ENCODE results near the gene TMEM151A.
A peak's percentile ranks its signal among the peaks of the same experiment; 100 is the strongest.

The TMEM151A gene

GRCh38 chr11:66337103-66337899, 45.6 kb downstream of the TMEM151A start:
- Histone ChIP-seq H3K27me3 (replicated peaks) (no peaks in the 10 kb centered on the region), H3K36me3 (replicated peaks) (peaks cover 39% of the 10 kb centered on the region), H3K4me3 (ENCODE audit: low read depth, low read length) (no peak overlapping the region), H3K27ac (peak overlapping the region; percentile 97)
- DNase-seq, result peak; percentile 23
- in situ Hi-C loops (cut with HindIII; ENCODE audit: low pct_ligation_motif_present, low sequenced_read_pairs), result no loop called here
- TF ChIP-seq CTCF (IDR thresholded peaks at IDR 0.05; ENCODE audit: low read depth, low read length, missing control alignments), result peak; percentile 6

GRCh38 chr11:66338276-66339161, 46.8 kb downstream of the TMEM151A start:
- DNase-seq, result no peak
- H3K36me3 ChIP-seq (replicated peaks), result peaks cover 29% of the 10 kb centered on the region
- no peak for TF ChIP-seq CTCF (IDR thresholded peaks at IDR 0.05; ENCODE audit: low read depth, low read length, missing control alignments)
- in situ Hi-C loops (cut with HindIII; ENCODE audit: low pct_ligation_motif_present, low sequenced_read_pairs), result no loop called here
- no peak overlapping the region for H3K4me3 ChIP-seq (ENCODE audit: low read depth, low read length)
- H3K27ac ChIP-seq, result no peak overlapping the region
- H3K27me3 ChIP-seq (replicated peaks), result no peaks in the 10 kb centered on the region

- H3K27ac ChIP-seq, result no peak overlapping the region
- no peak for DNase-seq
- no peak for TF ChIP-seq CTCF (IDR thresholded peaks at IDR 0.05; ENCODE audit: low read depth, low read length, missing control alignments)
- peaks cover 26% of the 10 kb centered on the region for H3K36me3 ChIP-seq (replicated peaks)
- no peaks in the 10 kb centered on the region for H3K27me3 ChIP-seq (replicated peaks)
- in situ Hi-C loops (cut with HindIII; ENCODE audit: low pct_ligation_motif_present, low sequenced_read_pairs), result no loop called here
- no peak overlapping the region for H3K4me3 ChIP-seq (ENCODE audit: low read depth, low read length)
These were observed 47.5 kb downstream of the TMEM151A start for GRCh38 chr11:66339162-66339675.

- no peak overlapping the region for H3K4me3 ChIP-seq (ENCODE audit: low read depth, low read length)
These were observed 48.2 kb downstream of the TMEM151A start for GRCh38 chr11:66339686-66340483.

More at GRCh38 chr11:66339686-66340483, 48.2 kb downstream of the TMEM151A start:
- no peak for DNase-seq
- Histone ChIP-seq H3K27ac (no peak overlapping the region), H3K36me3 (replicated peaks) (peaks cover 26% of the 10 kb centered on the region), H3K27me3 (replicated peaks) (no peaks in the 10 kb centered on the region)
- no peak for TF ChIP-seq CTCF (IDR thresholded peaks at IDR 0.05; ENCODE audit: low read depth, low read length, missing control alignments)
- in situ Hi-C loops (cut with HindIII; ENCODE audit: low pct_ligation_motif_present, low sequenced_read_pairs), result no loop called here
